ENCODE measurements around the gene MED25.
A peak's percentile ranks its signal among the peaks of the same experiment; 100 is the strongest.

DNA sequence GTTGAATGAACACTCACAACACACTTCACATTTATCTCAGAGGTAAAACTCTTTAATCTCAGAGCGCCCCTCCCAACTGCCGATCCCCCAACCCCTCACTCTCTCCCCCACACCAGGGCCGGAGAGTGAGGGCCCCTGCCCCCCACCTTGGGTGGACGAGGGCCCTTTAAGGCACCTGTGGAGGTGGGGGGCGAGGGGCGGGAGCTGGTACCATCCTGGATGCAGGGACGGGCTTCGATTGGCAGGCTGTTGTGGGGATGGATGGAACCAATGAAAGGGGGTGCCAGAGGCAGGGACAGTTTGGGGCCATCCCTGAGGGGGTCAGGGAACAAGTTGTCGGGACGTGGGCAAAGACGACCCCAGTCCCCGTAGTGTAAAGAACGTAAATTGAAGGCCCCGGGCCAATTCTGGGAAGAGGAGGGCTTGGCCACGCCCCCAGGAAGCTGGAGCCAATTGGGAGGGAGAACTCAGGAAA lies 51.0 kb downstream of the MED25 start:
- TF ChIP-seq CEBPB (IDR thresholded peaks at IDR 0.05) = no peak
- TF ChIP-seq EP300 (IDR thresholded peaks at IDR 0.05; ENCODE audit: borderline replicate concordance) = no peak
- no peak for TF ChIP-seq CREB1 (IDR thresholded peaks at IDR 0.05; ENCODE audit: low read depth)
- no peak for TF ChIP-seq TCF12 (IDR thresholded peaks at IDR 0.05; ENCODE audit: low read depth)
- TF ChIP-seq, protein P1, sequence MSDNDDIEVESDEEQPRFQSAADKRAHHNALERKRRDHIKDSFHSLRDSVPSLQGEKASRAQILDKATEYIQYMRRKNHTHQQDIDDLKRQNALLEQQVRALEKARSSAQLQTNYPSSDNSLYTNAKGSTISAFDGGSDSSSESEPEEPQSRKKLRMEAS (IDR thresholded peaks at IDR 0.05) = peak; percentile 49; the same call in 1 of the 2 replicates
- TF ChIP-seq, protein P2, sequence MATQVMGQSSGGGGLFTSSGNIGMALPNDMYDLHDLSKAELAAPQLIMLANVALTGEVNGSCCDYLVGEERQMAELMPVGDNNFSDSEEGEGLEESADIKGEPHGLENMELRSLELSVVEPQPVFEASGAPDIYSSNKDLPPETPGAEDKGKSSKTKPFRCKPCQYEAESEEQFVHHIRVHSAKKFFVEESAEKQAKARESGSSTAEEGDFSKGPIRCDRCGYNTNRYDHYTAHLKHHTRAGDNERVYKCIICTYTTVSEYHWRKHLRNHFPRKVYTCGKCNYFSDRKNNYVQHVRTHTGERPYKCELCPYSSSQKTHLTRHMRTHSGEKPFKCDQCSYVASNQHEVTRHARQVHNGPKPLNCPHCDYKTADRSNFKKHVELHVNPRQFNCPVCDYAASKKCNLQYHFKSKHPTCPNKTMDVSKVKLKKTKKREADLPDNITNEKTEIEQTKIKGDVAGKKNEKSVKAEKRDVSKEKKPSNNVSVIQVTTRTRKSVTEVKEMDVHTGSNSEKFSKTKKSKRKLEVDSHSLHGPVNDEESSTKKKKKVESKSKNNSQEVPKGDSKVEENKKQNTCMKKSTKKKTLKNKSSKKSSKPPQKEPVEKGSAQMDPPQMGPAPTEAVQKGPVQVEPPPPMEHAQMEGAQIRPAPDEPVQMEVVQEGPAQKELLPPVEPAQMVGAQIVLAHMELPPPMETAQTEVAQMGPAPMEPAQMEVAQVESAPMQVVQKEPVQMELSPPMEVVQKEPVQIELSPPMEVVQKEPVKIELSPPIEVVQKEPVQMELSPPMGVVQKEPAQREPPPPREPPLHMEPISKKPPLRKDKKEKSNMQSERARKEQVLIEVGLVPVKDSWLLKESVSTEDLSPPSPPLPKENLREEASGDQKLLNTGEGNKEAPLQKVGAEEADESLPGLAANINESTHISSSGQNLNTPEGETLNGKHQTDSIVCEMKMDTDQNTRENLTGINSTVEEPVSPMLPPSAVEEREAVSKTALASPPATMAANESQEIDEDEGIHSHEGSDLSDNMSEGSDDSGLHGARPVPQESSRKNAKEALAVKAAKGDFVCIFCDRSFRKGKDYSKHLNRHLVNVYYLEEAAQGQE (IDR thresholded peaks at IDR 0.05; ENCODE audit: low read depth) = no peak
- TF ChIP-seq RAD21 (IDR thresholded peaks at IDR 0.05; ENCODE audit: low read depth) = no peak
- TF ChIP-seq EGR1 (IDR thresholded peaks at IDR 0.05) = no peak
- TF ChIP-seq, protein P3, sequence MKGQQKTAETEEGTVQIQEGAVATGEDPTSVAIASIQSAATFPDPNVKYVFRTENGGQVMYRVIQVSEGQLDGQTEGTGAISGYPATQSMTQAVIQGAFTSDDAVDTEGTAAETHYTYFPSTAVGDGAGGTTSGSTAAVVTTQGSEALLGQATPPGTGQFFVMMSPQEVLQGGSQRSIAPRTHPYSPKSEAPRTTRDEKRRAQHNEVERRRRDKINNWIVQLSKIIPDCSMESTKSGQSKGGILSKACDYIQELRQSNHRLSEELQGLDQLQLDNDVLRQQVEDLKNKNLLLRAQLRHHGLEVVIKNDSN (IDR thresholded peaks at IDR 0.05) = no peak
- no peak for TF ChIP-seq TAF1 (IDR thresholded peaks at IDR 0.05; ENCODE audit: low read depth)
- no peak; the same call in 1 of the 2 replicates for TF ChIP-seq FOXM1 (IDR thresholded peaks at IDR 0.05; ENCODE audit: borderline replicate concordance, low read depth)
- no peak for TF ChIP-seq YY1 (IDR thresholded peaks at IDR 0.05; ENCODE audit: low read depth)
- TF ChIP-seq NFIC (IDR thresholded peaks at IDR 0.05) = no peak; the same call in 1 of the 2 replicates
- TF ChIP-seq ZBTB7A (IDR thresholded peaks at IDR 0.05; ENCODE audit: low read depth) = peak; percentile 79; the same call in 1 of the 2 replicates

Data from Ishikawa (cell line).